Stimulated activated CD4-positive, alpha-beta T cell treated with anti-CD3 and anti-CD28 coated beads, Interleukin-1b, Interleukin-23, amount 100 ng/mL, for 48 hours (primary cell): ENCODE measurements around the gene TMCC1.
"Not testable (repeated sequence)": the region's sequence is repeated elsewhere in the genome, so short reads cannot be mapped to it uniquely, and the experiment has no call there.

ENCODE experiments used
- DNase-seq: peaks from one replicate; pipeline ENCODE4 v3.0.0-alpha.2; 2020

Gene TMCC1

DNA sequence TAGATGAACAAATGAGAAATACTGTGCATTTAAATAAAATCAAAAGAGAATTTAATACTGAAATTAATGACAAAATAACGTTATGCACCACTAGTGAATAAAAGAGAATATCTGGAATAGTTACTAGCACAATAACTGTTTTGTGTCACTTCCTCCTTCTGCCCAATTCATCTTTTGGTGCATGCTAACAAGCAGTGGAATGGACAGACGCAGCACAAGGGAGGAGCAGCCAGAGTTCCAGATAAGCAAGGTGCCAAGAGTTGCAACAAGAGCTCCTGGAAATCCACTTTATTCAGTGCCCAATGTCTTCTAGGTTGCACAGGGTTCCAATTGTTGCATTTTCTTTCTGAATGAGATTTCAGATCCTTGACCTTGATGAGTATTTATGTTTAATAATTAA, 220.5 kb downstream of the TMCC1 start:
- DNase-seq: no peak

DNA sequence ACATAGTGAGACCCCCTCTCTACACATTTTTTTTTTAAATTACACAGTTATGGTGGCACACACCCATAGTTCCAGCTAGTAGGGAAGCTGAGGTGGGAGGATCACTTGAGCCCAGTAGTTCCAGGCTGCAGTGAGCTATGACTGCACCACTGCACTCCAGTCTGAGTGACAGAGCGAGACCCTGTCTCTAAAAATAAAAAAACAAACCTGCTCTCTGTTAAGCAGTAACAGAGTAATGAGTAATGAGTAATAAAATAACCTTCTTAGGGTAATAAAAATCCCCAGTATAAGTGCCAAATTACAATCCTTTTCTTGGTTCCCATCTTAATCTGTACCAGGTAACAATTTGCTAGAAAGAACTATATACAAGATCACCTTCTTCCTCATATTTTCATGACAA, 221.1 kb downstream of the TMCC1 start:
- DNase-seq: no peak

DNA sequence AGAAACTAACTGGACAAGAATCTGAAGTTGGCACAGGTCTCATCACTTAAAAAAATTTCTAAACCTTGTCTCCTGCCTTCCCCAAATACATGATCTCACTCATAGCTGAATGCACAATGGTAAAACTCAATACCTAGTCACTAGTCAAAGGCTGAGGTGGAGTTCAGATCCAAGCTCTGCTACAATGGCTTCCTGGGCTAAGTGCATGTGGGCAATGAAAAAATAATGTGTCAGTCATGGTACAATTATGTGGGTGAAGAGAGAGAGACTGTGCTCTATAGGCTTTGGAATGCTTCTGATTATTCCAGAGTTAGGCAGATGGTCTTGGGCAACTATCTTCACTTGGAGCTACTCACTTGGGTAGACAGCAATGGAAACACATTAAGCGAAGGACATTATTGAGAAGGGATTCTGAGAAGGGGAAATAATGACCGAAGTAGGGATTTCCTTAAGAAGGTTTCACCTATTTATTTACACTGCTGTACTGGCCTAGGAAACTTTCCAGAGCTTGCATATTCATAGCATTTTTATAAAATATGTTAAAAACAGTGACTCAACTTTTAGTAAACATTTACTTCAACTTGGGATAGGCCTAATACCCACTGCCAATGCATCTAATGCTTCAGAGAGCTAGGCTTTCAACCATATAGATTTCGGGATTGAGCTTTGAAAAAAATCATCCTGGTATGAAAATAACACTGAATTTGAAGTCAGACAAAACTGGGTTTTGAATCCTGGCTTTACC, 228.3 kb downstream of the TMCC1 start:
- DNase-seq: no peak

DNA sequence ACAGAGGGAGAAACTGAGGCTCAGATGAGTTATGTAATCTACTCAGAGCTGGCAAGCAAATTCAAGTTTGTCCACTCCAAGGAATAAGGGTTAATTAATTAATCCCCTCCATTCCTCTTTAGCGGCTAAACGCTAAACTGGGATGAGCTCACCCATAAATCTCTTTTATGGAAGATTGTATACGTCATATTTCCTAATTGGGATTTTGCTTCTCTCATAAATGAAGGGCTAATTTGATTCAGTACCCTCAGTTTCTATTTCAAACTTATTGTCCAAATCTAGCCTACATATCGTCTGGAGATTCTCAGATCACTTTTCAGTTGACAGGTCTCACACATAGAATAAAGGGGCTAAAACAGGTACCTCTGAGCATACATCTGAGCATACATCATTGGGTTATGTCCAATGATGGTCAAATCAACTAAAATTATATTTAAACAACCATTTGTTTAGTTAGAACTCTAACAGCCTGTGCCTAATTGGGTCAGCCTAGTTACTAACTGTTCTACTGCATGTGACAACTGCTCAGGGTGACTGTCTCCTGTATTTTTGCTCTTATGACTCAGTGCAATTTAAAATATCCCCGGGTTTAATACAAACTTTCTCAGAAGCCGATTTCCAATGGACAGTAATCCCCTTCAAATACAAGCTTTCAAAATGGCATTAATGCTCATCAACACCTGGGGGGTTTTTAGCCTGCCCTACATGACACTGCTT, 229.4 kb downstream of the TMCC1 start:
- no peak for DNase-seq

DNA sequence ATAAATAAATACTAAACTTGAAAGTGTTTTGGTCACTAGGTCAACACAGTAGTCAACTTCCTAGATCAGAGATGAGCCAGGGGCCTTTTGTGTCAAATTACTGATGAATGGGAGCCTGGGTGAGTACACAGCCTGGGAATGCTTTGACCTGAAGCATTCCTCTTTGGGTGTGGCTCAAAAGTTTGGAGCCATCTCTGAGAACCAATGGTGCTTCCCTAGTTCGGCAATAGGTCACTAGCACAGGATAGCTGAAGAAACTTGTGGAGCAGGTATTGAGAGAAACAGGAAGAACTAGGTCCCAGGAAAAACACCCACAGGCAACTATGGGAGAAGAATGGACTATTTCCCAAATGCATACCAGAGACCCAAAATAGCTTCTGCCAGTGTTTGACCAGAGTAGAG, 230.5 kb downstream of the TMCC1 start:
- no peak for DNase-seq

DNA sequence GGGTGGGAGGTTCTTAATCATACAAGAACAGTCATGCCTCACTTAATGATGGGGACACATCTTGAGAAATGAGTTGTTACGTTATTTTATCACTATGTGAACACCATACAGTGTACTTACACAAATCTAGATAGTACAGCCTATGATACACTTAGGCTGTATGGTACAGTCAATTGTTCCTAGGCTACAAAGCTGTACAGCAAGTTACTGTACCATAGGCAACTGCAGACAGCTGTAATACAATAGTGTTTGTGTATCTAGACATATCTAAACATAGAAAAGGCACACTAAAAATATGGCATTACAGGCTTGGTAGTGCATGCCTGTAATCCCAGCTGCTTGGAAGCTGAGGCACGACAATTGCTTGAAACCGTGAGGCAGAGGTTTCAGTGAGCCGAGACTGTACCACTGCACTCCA, 231.3 kb downstream of the TMCC1 start:
- DNase-seq: no peak

DNA sequence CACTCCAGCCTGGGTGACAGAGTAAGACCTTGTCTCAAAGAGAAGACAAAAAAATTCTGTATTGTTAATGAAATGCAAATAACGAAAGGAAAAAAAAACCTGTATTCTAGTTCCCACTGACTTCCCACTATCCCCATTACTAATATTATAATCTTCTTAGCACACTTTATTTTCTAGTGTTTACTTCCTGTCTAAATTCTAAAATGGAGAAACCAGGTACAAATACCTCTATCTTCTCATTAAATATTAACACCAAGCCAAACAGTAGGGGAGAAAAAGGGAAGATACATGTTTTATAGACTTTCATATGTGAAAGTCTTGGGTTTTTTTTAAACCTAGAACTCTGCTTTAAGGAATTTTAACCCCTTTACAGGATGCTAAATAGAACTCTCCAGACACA, 231.7 kb downstream of the TMCC1 start:
- DNase-seq: no peak

DNA sequence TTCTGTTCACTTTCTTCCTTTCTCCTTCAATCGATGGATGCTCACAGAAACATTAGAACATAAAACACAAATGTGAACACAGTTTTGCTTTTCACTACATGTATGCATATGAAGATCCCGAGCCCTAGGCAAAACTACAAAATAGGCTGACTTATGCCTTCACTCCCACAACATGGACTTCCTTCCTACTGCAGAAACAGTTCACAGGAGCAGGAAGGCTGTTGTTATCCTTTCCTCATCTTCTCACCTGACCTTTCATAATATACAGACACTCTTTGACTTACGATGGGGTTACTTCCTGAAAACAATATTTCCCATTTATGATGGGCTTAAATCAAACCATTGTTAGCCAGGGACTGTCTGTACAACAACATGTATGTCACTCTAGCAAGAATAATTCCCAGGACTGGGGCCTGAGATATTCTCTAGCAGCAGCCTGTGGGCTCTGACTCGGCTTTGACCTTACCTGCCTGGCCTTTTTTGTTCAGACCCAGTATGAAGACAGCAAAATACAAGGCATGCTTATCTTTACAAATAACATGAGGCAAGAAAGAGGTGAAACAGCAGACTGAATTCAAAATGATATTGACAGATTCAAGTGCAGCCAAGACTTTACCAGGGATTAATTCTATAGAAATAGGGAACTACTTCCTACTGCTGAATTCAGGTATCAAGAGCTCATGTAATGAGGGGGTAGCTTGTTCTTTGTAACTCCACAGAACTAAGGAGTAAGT, 235.2 kb downstream of the TMCC1 start:
- no peak for DNase-seq

DNA sequence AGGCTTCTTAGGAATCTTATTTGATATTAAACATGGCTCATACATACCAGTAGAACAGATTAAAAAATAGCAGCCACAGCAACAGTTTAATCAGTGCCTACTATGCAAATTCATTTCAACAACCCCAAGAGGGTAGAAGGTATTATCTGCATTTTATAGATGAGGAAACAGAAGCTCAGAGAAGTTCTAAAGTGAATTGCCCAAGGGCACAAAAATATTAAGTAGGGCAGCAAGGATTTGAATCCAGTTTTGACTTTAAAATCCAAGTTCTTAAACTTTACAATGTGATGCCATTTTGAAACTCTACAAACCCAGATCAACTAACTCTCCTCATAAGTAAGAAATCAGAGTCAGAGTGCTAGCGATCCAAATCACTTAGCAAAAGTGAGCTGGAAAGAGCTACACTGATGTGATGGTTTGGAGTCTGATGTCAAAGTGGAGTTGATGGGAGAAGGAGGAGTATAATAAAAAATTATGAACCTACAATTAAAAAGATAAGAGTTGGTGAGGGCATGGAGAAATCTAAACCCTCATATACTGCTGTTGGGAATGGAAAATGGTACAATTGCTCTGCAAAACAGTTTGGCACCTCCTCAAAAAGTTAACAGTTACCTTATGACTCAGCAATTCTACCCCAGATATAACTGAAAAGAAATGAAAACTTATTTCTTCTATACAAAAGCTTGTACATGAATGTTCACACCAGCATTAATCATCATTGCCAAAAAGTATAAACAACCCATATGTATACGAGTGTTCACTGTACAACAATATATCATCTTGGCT, 236.1 kb downstream of the TMCC1 start:
- no peak for DNase-seq

DNA sequence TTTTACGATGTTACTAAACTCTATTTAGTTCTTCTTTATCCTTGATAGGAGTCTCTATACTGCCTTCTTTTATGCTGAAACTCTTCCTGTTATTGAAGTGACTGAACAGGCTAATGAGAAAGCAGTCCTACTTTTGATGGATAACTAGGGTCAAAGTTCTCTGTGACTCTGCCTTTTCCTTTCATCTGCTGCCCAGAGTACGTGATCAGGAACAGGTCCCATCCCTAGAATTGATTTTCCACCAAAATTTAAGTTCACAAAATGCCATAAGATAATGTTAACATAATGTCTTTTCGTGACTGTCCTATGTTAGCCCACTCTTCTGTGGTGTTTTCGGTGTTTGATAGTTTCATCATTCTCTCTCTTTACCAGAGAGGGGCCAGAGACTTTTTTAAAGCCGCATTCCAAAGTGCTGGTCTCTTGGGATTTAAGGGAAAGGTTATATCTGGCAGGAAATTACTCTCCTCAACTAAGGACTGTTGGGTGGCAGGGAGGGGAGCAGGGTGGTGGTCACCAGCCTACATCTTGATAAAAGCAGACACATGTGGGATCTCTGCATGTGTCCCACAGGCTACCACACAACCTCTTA, 236.8 kb downstream of the TMCC1 start:
- no peak for DNase-seq

DNA sequence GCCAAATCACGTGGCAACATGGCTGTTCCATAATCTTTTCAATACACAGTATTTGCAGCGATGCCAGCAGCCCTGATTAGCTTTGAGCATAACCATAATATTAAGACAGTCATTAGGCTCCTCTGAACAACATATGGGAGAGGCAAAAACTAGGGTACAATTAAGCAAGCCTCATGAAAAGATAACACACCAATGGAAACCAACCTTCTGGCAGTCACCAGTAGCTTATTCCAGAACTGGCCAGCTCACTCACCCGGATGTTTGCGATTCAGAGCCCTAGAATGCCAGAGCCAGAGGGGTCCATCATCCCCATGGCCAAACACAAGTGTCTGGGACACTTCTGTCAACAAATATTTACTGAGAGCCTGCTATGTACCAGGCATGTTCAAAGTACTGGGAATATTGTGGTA, 238.2 kb downstream of the TMCC1 start:
- DNase-seq: no peak

DNA sequence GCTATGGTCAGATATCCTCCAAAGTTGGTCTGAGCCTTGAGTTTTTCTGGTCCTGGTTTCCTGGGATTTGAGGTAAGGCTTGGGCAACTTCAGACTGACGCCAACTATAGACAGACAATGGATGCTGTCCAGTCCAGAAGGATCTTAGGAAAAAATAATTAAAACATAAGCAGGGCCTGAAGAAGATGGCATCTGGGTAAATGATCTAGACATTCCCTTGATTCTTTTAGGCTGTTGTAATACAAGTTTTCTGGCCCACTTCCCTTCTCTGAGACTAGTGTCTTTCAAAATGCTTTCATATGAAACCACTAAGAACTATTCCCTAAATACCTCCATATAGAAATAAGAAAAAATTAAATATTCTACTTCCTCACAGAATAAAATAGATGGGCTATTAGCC, 239.4 kb downstream of the TMCC1 start:
- no peak for DNase-seq

DNA sequence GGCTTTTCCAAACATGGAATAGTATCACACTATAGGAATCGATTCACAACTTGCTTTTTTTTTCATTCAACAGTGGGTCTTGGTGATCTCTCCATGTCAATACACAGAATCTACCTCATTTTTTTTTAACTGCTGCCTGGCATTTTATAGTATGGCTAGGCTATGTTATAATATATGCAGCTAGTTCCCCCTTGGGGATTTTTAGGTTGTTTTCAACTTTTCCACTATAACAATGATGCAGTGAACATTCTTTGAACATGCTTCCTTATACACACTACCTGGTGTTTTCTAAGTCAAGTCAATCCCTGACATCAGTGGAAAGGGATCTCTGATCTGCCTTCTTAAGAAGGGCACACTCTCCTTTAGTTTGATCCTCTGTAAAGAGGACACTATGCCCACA, 240.5 kb downstream of the TMCC1 start:
- DNase-seq: no peak

DNA sequence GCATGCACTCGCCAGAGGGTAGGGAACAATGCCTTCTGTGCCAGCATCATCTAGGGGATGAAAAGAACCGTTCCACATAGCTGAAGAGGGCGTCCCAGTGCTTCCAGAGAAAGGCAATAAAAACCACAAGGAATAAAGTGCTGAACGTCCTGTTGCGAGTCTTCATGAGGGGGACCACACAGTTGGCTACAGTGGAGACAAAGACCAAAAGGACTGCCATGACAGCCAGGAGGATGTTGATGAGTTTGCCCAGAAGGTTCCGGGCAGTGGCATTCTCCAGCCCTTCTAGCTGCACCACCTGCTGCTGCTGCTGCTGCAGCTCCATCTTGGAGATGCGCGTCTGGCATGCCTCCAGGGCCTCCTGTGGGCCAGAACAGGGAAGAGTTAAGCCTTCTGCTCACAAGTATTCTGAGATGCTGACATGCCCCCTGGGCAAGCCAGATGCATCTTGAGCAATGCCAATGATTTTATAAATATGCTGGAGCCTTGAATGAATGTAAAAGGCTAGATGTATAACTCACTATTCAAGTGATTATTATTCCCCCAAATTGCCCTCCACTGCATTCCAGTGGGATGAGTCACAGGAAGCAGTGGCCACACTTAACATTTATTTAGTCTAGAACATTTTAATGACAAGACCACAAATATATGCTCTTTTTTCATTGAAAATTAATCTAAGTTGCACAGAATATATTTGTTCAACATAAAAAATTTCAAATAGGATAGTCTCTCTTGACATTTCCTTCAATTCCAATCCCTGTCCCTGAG, 241.9 kb downstream of the TMCC1 start:
- no peak for DNase-seq

DNA sequence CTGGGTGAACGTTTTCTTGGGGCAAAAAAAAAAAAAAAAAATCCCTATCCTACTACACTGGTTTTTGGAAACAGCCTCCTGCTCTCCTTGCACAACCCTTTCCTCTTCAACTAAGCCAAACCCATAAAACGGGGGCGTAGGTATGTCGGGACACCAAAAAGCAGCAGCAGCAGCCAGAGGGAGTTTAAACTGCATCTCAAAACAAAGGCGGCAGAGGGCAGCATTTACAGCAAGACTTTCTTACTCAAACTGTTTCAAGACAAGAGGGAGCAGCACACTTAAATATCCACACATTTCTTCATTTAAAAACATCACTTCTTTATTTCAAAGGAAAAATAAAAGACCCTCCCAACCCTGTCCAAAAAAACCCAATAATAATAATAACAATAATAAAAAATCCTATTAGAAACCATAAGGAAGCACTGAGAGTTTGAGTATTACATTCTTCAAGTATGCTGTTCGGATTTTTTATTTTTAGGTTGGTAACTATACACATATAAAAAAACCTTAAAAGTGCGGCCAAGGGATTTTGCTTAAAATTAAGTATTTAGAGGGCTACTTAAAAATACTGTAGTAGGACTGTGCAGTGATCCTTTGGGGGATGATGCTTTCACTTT, 243.1 kb downstream of the TMCC1 start:
- DNase-seq: peak; percentile 60

DNA sequence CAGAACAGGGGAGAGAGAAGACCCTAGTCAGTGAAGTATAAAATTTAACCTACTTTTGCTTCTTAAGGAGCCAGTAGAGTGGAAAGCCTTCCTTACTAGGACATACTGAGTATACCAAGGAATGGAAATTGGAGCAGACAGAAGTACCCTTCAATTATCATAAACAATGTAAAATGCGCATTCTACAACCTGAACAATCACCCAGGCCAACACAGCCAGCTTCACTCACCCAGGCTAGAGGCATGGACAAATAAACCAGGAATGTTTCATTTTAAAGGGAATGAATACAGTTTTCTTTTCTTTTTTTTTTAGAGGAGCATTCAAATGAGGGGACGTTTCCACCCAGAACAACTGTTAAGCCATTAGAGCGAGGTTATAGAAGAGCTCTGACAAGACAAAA, 245.1 kb downstream of the TMCC1 start:
- DNase-seq: no peak

DNA sequence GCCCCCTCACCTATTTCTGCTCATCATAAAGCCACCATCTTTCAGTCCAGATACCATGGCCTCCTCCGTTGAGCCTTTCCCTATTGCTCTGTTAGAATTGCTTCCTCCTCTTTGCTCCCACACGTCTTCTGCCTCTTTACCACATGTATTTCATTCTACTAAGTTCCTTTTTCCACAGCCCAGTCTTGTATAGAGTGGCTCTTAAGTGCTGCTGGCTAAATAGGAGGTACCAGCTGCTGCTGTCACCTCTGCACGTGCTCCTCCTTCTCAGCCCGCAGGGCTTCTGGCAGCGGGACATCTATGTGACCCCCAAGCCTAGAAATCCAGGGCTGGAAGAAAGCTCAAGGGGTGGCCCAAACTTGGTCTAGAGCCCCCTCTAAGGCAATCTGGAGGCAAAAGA, 248.2 kb downstream of the TMCC1 start:
- no peak for DNase-seq

DNA sequence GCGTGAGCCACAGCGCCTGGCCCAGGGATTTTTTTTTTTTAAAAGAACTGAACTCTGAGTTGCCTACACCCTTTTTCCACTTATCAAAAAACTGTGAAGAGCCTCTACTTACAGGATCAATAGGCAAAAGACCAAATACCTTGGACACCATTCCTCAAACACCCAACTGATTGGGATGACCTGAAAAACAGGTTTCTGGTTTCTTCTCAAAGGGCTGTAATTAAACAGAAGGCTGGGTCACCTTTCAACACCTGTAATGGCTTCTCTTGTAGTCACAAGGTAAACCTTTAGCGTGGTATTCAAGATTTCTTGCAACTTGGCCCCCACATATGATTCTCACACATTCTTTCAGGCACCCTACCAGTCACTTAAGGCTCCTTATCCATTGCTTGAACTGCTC, 248.7 kb downstream of the TMCC1 start:
- no peak for DNase-seq

DNA sequence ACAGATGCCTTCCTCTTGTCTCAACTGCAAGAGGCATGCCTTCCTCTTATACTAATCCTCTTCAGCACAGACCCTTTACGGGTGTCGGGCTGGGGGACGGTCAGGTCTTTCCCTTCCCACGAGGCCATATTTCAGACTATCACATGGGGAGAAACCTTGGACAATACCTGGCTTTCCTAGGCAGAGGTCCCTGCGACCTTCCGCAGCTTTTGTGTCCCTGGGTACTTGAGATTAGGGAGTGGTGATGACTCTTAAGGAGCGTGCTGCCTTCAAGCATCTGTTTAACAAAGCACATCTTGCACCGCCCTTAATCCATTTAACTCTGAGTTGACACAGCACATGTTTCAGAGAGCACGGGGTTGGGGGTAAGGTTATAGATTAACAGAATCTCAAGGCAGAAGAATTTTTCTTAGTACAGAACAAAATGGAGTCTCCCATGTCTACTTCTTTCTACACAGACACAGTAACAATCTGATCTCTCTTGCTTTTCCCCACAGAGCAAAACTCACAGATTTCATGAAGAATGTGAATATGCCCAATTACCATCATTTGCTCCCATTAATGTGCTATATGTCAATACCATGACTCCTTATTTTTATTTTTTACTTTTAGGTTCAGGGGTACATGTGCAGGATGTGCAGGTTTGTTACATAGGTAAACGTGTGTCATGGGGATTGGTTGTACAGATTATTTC, 251.8 kb downstream of the TMCC1 start:
- DNase-seq: not testable (repeated sequence)

DNA sequence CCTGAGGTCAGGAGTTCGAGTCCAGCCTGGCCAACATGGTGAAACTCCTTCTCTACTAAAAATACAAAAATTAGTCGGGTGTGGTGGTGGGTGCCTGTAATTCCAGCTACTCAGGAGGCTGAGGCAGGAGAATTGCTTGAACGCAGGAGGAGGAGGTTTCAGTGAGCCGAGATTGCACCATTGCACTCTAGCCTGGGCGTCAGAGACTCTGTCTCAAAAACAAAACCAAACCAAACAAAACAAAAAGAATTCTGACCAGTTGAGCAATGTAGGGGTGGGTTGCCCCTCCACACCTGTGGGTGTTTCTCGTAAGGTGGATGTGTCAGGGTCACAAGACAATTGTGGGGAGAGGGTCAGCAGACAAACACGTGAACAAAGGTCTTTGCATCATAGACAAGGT, 252.5 kb downstream of the TMCC1 start:
- DNase-seq: not testable (repeated sequence)

DNA sequence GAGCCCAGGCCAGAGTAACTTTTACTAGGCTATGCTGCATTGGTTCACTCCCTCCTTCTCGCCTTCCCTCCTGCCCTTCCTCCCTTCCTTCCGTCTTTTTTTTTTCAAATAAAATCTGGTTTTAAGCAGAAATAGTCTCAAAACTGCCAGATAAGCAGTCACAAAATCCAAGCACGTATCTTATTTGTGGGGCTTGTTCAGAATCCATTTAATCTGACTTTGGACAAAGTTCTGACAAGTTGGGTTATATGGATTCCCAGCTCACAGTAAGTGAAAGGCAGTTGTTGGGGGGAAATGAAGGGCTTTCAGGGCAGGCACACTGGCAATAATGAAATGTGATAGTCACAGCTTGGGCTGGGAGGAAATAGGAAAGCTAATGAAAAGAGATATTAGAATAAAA, 255.0 kb downstream of the TMCC1 start:
- DNase-seq: no peak
